HepG2 (cell line): ENCODE data around the gene LIPC. TPM values are rescaled to one million over a fixed set of nuclear protein-coding genes. Genes with fewer than 3 reads are reported as not detected.

Experiments
- EP300 ChIP-seq, 3 experiments: sonication (generic) in 1 of 3; formaldehyde crosslinking in 1 of 3; IDR thresholded peaks; 2 replicates each; pipeline versions ENCODE4 v1.5.1 to v1.6.1; 2011 to 2020; ENCODE audit warnings: low read depth in 2 of 3, low read length in 2 of 3, borderline replicate concordance in 1 of 3, improper control_type of control experiment in 1 of 3, mild to moderate bottlenecking in 1 of 3, missing genetic modification reagents in 1 of 3, moderate library complexity in 1 of 3
- HINFP ChIP-seq: sonication (generic); formaldehyde crosslinking; IDR thresholded peaks from 2 replicates; pipeline ENCODE4 v1.4.0; 2020; ENCODE audit warnings: low read depth, mild to moderate bottlenecking, missing genetic modification reagents
- HNF4G ChIP-seq, 2 experiments: sonication (generic) in 1 of 2; formaldehyde crosslinking in 1 of 2; IDR thresholded peaks; 2 replicates each; pipeline versions ENCODE4 v1.4.0 to v1.6.1; 2011 to 2020; ENCODE audit warnings: borderline replicate concordance in 2 of 2, low read depth in 2 of 2, mild to moderate bottlenecking in 2 of 2, low read length in 1 of 2, missing genetic modification reagents in 1 of 2, moderate library complexity in 1 of 2
- HOXA5 ChIP-seq: sonication (generic); formaldehyde crosslinking; IDR thresholded peaks from 2 replicates; pipeline ENCODE4 v1.4.0; 2020; ENCODE audit warnings: missing genetic modification reagents
- MIER3 ChIP-seq: IDR thresholded peaks from 2 replicates; pipeline ENCODE4 v1.6.1; 2016; ENCODE audit warnings: missing compliant biosample characterization, borderline replicate concordance
- SOX13 ChIP-seq, 3 experiments: fragments of 450-650 bp in 1 of 3; sonication (generic) in 1 of 3; formaldehyde crosslinking in 1 of 3; IDR thresholded peaks in 2 of 3; conservative IDR thresholded peaks in 1 of 3; 2 replicates each; pipeline versions ENCODE4 v1.5.0 to v1.6.1; 2016 to 2020; ENCODE audit warnings: antibody characterized with exemption in 1 of 3, mild to moderate bottlenecking in 1 of 3, missing compliant biosample characterization in 1 of 3, missing genetic modification reagents in 1 of 3, moderate library complexity in 1 of 3
- ZC3H4 ChIP-seq: sonication (generic); formaldehyde crosslinking; IDR thresholded peaks from 2 replicates; pipeline ENCODE4 v1.4.0; 2020; ENCODE audit warnings: missing genetic modification reagents, borderline replicate concordance
- ZNF343 ChIP-seq: sonication (generic); formaldehyde crosslinking; IDR thresholded peaks from 2 replicates; pipeline ENCODE4 v1.4.0; 2020; ENCODE audit warnings: mild to moderate bottlenecking, missing genetic modification reagents
- ZNF382 ChIP-seq: sonication (generic); formaldehyde crosslinking; IDR thresholded peaks from 2 replicates; pipeline ENCODE4 v1.5.0; 2020; ENCODE audit warnings: missing genetic modification reagents, mild to moderate bottlenecking, borderline replicate concordance
- ZNF501 ChIP-seq: sonication (generic); formaldehyde crosslinking; IDR thresholded peaks from 2 replicates; pipeline ENCODE4 v1.5.1; 2020; ENCODE audit warnings: mild to moderate bottlenecking, moderate library complexity, missing genetic modification reagents
- ZNF564 ChIP-seq: sonication (generic); formaldehyde crosslinking; IDR thresholded peaks from 2 replicates; pipeline ENCODE4 v1.8.1; 2023; ENCODE audit warnings: mild to moderate bottlenecking, missing genetic modification reagents
- ZSCAN29 ChIP-seq: sonication (generic); formaldehyde crosslinking; conservative IDR thresholded peaks from 2 replicates; pipeline ENCODE4 v1.4.0; 2020; ENCODE audit warnings: mild to moderate bottlenecking, missing genetic modification reagents
- polyA plus RNA-seq, 8 experiments: library from polyadenylated mRNA; depleted of rRNA in 3 of 8; stranded (reverse) in 7 of 8; unstranded in 1 of 8; fragments of >200 nt; fragmentation: Illumina TruSeq in 4 of 8; extraction: Trizol in 4 of 8; gene quantifications; 2 replicates each; pipeline versions ENCODE4 v1.2.1 to v1.2.3, GENCODE V29; 2011 to 2016; ENCODE audit warnings: low read depth in 4 of 8, missing spikeins in 1 of 8, mixed read lengths in 1 of 8; ENCODE audit not compliant: insufficient read depth in 1 of 8
- total RNA-seq, 5 experiments: library from RNA; depleted of rRNA; stranded (reverse); fragments of >200 nt; fragmentation: Illumina TruSeq; extraction: Trizol; gene quantifications; 2 replicates each; pipeline ENCODE4 v1.2.3, GENCODE V29; 2016; ENCODE audit warnings: low read depth in 1 of 5
- TF ChIP-seq, protein P1 (sequence below), 2 experiments: fragments of 450-650 bp in 1 of 2; sonication (generic) in 1 of 2; formaldehyde crosslinking in 1 of 2; IDR thresholded peaks; 2 replicates each; pipeline versions ENCODE4 v1.6.1 to v1.8.0; 2016 to 2022; ENCODE audit warnings: antibody characterized with exemption in 1 of 2, mild to moderate bottlenecking in 1 of 2, missing genetic modification reagents in 1 of 2
- TF ChIP-seq, protein P2 (sequence below): sonication (generic); formaldehyde crosslinking; IDR thresholded peaks from 2 replicates; pipeline ENCODE4 v1.8.1; 2023; ENCODE audit warnings: mild to moderate bottlenecking, missing genetic modification reagents

LIPC gene
- total and polyA plus RNA-seq, 2 of the 13 experiments (the other 11 are each of a cell fraction or from before 2014, with no cell fraction given), result 26.0 to 38.0 TPM

DNA sequence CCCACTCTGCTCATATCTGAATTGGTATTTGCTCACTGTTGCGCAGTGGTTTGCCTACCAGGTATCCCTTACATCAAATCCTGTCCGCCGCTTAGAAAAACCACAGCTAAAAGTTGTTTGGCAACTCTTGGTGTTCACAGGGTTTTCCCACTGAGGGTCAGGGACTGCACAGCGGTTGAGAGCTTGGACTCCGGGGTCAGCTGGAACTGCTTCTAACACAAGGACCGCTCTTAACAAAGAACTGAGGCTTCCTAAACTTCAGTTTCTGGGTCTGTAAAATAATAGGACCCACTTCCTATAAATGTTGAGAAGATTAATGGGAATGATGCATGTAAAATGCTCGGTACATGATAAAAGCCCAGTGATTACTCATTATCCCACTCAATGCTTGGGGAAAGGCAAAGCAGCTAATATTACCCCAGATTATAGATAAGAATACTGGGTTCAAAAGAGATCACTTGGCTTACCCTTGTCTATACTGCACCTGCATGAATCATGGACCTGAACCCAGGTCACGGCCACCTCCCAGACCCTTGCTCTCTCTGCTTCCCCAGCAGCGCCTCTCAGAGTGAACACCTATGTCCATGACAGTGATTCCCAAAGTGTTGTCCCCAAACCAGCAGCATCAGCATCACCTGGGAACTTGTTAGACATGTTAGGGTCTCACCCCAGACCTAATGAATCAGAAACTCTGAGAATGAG is 36.1 kb downstream of the LIPC start (continued):
- TF ChIP-seq HOXA5, result no peak
- no peak for TF ChIP-seq HINFP (CRISPR knock-in tag)
- 0 out of 2 replicates have a peak, but pooled peaks have one; percentile 13 for TF ChIP-seq ZNF501 (CRISPR knock-in tag)
- no peak for TF ChIP-seq ZNF343
- peak; percentile 80; the same call in 1 of the 2 replicates for TF ChIP-seq HNF4G (IDR thresholded peaks at IDR 0.05; ENCODE audit: borderline replicate concordance, low read depth, low read length)
- TF ChIP-seq HNF4G (CRISPR knock-in tag; IDR thresholded peaks at IDR 0.05; ENCODE audit: borderline replicate concordance, low read depth), result no peak
- no peak for TF ChIP-seq SOX13 (IDR thresholded peaks at IDR 0.05)
- TF ChIP-seq SOX13 (CRISPR knock-in tag; conservative IDR thresholded peaks at IDR 0.05 in 1 of 2, IDR thresholded peaks at IDR 0.05 in 1 of 2), result peak in 1 of 2 experiments; percentile 71; a peak in 2 of 4 replicates
- TF ChIP-seq EP300 (IDR thresholded peaks at IDR 0.05; ENCODE audit: low read depth in 2 of 2, low read length in 2 of 2), result peak; percentile 19 to 76; a peak in 3 of 4 replicates
- TF ChIP-seq EP300 (CRISPR knock-in tag; IDR thresholded peaks at IDR 0.05; ENCODE audit: borderline replicate concordance), result no peak; the same call in 1 of the 2 replicates
- no peak for TF ChIP-seq ZNF382
- TF ChIP-seq, protein P1, sequence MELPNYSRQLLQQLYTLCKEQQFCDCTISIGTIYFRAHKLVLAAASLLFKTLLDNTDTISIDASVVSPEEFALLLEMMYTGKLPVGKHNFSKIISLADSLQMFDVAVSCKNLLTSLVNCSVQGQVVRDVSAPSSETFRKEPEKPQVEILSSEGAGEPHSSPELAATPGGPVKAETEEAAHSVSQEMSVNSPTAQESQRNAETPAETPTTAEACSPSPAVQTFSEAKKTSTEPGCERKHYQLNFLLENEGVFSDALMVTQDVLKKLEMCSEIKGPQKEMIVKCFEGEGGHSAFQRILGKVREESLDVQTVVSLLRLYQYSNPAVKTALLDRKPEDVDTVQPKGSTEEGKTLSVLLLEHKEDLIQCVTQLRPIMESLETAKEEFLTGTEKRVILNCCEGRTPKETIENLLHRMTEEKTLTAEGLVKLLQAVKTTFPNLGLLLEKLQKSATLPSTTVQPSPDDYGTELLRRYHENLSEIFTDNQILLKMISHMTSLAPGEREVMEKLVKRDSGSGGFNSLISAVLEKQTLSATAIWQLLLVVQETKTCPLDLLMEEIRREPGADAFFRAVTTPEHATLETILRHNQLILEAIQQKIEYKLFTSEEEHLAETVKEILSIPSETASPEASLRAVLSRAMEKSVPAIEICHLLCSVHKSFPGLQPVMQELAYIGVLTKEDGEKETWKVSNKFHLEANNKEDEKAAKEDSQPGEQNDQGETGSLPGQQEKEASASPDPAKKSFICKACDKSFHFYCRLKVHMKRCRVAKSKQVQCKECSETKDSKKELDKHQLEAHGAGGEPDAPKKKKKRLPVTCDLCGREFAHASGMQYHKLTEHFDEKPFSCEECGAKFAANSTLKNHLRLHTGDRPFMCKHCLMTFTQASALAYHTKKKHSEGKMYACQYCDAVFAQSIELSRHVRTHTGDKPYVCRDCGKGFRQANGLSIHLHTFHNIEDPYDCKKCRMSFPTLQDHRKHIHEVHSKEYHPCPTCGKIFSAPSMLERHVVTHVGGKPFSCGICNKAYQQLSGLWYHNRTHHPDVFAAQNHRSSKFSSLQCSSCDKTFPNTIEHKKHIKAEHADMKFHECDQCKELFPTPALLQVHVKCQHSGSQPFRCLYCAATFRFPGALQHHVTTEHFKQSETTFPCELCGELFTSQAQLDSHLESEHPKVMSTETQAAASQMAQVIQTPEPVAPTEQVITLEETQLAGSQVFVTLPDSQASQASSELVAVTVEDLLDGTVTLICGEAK (IDR thresholded peaks at IDR 0.05), result no peak
- TF ChIP-seq, protein P1 (CRISPR knock-in tag; IDR thresholded peaks at IDR 0.05), result no peak; the same call in 1 of the 2 replicates
- TF ChIP-seq ZSCAN29 (CRISPR knock-in tag), result no peak
- peak; percentile 78; the same call in 1 of the 2 replicates for TF ChIP-seq ZC3H4 (CRISPR knock-in tag)
- TF ChIP-seq, protein P2, sequence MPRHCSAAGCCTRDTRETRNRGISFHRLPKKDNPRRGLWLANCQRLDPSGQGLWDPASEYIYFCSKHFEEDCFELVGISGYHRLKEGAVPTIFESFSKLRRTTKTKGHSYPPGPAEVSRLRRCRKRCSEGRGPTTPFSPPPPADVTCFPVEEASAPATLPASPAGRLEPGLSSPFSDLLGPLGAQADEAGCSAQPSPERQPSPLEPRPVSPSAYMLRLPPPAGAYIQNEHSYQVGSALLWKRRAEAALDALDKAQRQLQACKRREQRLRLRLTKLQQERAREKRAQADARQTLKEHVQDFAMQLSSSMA (CRISPR knock-in tag), result no peak
- peak; percentile 65; the same call in 1 of the 2 replicates for TF ChIP-seq ZNF564 (CRISPR knock-in tag)
- TF ChIP-seq MIER3 (CRISPR knock-in tag), result 0 out of 2 replicates have a peak, but pooled peaks have one; percentile 22
